Tibial artery (tissue), 4 donors: ENCODE data around the gene MAB21L1.

ENCODE experiments used
- DNase-seq, 2 donors: peaks; one replicate each; pipeline ENCODE4 v3.0.0-alpha.2; 2019
- H3K27ac ChIP-seq, 2 donors: fragments of 200-600 bp; sonication (generic) in 1 of 2; 1 replicate in 1 of 2; 2 replicates in 1 of 2; pipeline ENCODE4 v1.5.1; 2018 to 2019; ENCODE audit warnings: mild to moderate bottlenecking in 1 of 2
- H3K27me3 ChIP-seq, 2 donors: fragments of 200-600 bp; sonication (generic) in 1 of 2; one replicate each; pipeline versions ENCODE4 v1.5.1 to v1.6.0; 2016 to 2019
- H3K36me3 ChIP-seq, 3 donors: fragments of 200-600 bp; sonication (generic) in 2 of 3; one replicate each; pipeline ENCODE4 v1.5.1; 2016 to 2019; ENCODE audit warnings: mild to moderate bottlenecking in 2 of 3
- H3K4me1 ChIP-seq, 4 donors: fragments of 200-600 bp; sonication (generic) in 2 of 4; 1 replicate in 3 of 4; 2 replicates in 1 of 4; pipeline ENCODE4 v1.5.1; 2016 to 2019
- H3K4me3 ChIP-seq, 2 donors: fragments of 200-600 bp; sonication (generic) in 1 of 2; 1 replicate in 1 of 2; 2 replicates in 1 of 2; pipeline ENCODE4 v1.5.1; 2018 to 2019; ENCODE audit warnings: mild to moderate bottlenecking in 2 of 2
- H3K9me3 ChIP-seq, 3 donors: fragments of 200-600 bp; sonication (generic) in 1 of 3; one replicate each; pipeline ENCODE4 v1.5.1; 2016 to 2019
- CTCF ChIP-seq, 2 experiments: fragments of 200-600 bp in 1 of 2; fragments of 450-650 bp in 1 of 2; IDR thresholded peaks; one replicate each; pipeline ENCODE4 v1.5.1; 2017 to 2019; ENCODE audit warnings: antibody characterized with exemption in 2 of 2, mild to moderate bottlenecking in 1 of 2, moderate library complexity in 1 of 2
- intact Hi-C: fragments of 100-400 bp; cut with DNase I; formaldehyde crosslinking; loops from one replicate; pipeline ENCODE4 v1.15.0; 2023; ENCODE audit warnings: low total_unique reads

Gene MAB21L1

GRCh38 chr13:35499196-35499662 is 22.7 kb upstream of the MAB21L1 start:
- H3K27me3 ChIP-seq = no peaks in the 10 kb centered on the region
- no peak for TF ChIP-seq CTCF (IDR thresholded peaks at IDR 0.05)
- DNase-seq = no peak
- peaks cover 0 to 3% (median 0%) of the 10 kb centered on the region in 3 donors for H3K9me3 ChIP-seq
- H3K4me1 ChIP-seq = peaks cover 0 to 11% (median 0%) of the 10 kb centered on the region in 4 donors
- no peak overlapping the region for H3K4me3 ChIP-seq
- no peaks in the 10 kb centered on the region for H3K36me3 ChIP-seq
- no peak overlapping the region for H3K27ac ChIP-seq
- intact Hi-C loops = no loop called here

GRCh38 chr13:35498231-35498630 is 21.7 kb upstream of the MAB21L1 start:
- Histone ChIP-seq H3K36me3 (no peaks in the 10 kb centered on the region), H3K27me3 (no peaks in the 10 kb centered on the region), H3K27ac (no peak overlapping the region), H3K4me1 (peaks cover 0 to 11% (median 0%) of the 10 kb centered on the region in 4 donors), H3K9me3 (peaks cover 0 to 3% (median 0%) of the 10 kb centered on the region in 3 donors), H3K4me3 (no peak overlapping the region)
- no peak for TF ChIP-seq CTCF (IDR thresholded peaks at IDR 0.05)
- intact Hi-C loops = no loop called here
- no peak for DNase-seq

GRCh38 chr13:35496761-35497386 is 20.4 kb upstream of the MAB21L1 start:
- H3K27ac ChIP-seq = no peak overlapping the region
- H3K9me3 ChIP-seq = peaks cover 0 to 3% (median 0%) of the 10 kb centered on the region in 3 donors
- DNase-seq = no peak
- H3K27me3 ChIP-seq = no peaks in the 10 kb centered on the region
- H3K4me3 ChIP-seq = no peak overlapping the region
- TF ChIP-seq CTCF (IDR thresholded peaks at IDR 0.05) = no peak
- no peaks in the 10 kb centered on the region for H3K36me3 ChIP-seq
- intact Hi-C loops = no loop called here
- peaks cover 0 to 3% (median 0%) of the 10 kb centered on the region in 4 donors for H3K4me1 ChIP-seq

- TF ChIP-seq CTCF (IDR thresholded peaks at IDR 0.05) = no peak
- intact Hi-C loops = no loop called here
- Histone ChIP-seq H3K4me3 (no peak overlapping the region), H3K9me3 (peaks cover 0 to 3% (median 0%) of the 10 kb centered on the region in 3 donors), H3K27me3 (no peaks in the 10 kb centered on the region), H3K4me1 (no peaks in the 10 kb centered on the region), H3K36me3 (no peaks in the 10 kb centered on the region), H3K27ac (no peak overlapping the region)
- DNase-seq = no peak
Measured at GRCh38 chr13:35496006-35496405, 19.5 kb upstream of the MAB21L1 start.

- Histone ChIP-seq H3K9me3 (no peaks in the 10 kb centered on the region), H3K27ac (no peak overlapping the region), H3K4me1 (no peaks in the 10 kb centered on the region), H3K27me3 (no peaks in the 10 kb centered on the region), H3K36me3 (no peaks in the 10 kb centered on the region), H3K4me3 (no peak overlapping the region)
- DNase-seq = no peak
- no peak for TF ChIP-seq CTCF (IDR thresholded peaks at IDR 0.05)
- intact Hi-C loops = no loop called here
Measured at GRCh38 chr13:35489050-35489449, 12.6 kb upstream of the MAB21L1 start.
